Stimulated activated CD4-positive, alpha-beta T cell treated with anti-CD3 and anti-CD28 coated beads, Interleukin-1b, Interleukin-23, amount 100 ng/mL, for 1 hour (primary cell): ENCODE data around the gene GPR17.

Experiments used
- DNase-seq, 2 donors: peaks; one replicate each; pipeline ENCODE4 v3.0.0-alpha.2; 2020; ENCODE audit warnings: low read depth in 2 of 2

The GPR17 gene

DNA sequence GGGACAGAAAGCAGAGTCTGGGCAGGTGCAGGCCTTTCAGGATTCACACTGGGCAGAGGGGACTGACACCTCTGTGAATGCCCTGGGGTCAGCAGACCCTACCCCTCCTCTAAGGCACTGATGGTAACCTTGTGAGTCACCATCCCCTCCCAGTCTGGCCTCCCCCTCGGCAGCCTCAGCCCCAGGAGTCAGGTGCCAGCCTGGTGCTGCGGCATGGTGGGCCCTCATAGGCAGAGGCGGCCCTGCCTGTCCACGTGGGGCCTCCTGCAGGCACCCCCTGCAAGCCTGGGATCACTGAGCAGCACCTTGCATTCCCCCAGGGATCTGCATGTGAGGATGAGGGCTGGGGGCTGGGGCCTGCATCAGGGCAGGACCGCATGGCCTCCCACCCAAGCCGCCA lies 4.8 kb upstream of the GPR17 start:
- DNase-seq: no peak

DNA sequence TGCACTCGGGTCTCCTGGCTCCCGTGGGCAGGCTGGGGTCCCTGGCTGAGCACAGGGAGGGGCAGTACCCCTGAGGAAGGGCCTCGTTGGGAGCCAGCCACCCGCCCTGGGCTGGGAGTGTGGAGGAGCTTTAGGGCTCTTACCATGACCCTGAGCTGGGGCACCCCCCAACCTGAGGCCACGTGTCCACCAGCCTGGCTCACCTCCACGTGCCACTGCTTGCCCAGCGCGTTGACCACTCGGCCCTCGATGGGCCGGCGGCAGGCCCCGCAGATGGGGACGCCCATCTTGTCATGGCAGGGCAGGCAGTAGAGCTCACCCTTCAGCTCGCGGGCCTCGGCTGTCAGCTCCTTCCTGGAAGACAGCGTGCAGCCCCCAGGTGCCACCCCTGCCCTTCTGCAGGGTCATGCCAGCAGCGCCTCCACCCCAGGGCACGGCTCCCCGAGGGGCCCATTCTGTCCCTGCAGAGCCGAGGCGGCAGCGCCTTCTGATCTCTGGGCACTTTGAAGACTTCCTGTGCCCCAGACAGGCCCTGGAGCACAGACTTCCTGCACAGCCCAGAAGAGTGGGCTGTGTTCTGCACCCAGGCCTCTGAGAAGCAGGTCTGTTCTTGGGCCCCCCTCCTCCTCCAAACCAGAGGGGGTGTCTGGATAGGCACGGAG lies 4.0 kb upstream of the GPR17 start:
- peak in 1 of 2 donors; percentile 14 for DNase-seq

DNA sequence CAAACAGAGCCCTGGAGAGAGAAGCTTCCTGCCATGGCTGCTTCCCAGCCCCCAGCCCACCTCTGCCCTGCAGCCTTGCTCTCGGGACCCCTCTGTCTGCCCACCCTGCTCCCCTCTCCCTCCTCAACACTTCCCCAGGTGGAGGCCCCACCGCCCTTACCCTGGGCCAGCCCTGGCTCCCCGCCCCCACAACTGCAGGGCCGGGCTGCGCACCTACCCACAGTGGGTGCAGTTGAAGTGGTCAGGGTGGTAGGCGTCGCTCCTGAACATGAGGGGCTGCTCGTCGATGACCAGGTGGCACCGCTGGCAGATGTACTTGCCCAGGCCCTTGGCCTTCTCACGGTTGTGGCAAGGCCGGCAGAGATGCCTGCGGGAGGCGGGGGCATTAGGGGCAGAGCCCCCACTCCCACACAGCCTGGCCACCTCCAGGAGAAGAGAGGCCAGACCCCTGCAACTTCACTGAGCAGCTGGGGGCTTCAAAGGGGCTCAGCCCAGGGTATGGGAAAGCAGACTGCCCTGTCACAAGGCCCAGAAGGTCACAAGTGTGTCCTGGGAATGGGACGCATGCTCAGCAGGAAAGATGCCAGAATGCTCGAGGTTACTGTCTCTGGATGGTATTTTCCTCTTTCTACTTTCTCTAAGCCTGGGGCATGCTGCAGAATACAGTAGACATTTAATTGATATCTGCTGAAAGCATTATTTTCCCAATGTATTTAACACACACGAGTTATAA lies 3.1 kb upstream of the GPR17 start:
- no peak for DNase-seq

DNA sequence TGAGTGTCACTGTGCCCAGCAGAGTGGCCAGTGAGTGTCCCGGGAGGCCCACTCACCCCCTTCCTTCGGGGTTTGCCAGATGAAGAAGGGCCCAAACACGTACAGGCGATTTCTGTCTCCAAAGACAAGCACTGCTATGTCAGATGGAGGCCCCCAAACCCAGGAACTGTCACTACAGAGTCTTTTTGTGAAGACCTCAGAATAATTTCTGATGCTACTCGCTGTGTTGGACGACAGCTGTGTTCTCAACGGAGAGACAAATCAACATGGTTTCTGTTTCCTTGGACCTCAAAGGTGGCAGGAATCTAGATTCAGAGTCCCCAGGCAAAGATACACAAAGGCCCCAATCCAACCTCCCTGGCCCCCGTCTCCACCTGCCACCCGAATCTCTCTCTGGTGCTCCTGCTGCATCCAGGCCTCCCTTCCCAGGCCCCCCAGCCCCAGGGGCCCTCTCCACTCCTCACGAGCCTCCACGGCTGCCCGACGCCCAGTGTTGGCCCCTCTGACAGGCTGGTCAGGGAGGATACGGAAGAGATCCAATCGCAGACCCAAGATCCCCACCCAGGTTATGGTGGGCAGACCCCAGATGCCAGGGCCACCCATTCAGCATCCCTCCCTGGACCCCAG lies 2.4 kb upstream of the GPR17 start:
- no peak for DNase-seq

DNA sequence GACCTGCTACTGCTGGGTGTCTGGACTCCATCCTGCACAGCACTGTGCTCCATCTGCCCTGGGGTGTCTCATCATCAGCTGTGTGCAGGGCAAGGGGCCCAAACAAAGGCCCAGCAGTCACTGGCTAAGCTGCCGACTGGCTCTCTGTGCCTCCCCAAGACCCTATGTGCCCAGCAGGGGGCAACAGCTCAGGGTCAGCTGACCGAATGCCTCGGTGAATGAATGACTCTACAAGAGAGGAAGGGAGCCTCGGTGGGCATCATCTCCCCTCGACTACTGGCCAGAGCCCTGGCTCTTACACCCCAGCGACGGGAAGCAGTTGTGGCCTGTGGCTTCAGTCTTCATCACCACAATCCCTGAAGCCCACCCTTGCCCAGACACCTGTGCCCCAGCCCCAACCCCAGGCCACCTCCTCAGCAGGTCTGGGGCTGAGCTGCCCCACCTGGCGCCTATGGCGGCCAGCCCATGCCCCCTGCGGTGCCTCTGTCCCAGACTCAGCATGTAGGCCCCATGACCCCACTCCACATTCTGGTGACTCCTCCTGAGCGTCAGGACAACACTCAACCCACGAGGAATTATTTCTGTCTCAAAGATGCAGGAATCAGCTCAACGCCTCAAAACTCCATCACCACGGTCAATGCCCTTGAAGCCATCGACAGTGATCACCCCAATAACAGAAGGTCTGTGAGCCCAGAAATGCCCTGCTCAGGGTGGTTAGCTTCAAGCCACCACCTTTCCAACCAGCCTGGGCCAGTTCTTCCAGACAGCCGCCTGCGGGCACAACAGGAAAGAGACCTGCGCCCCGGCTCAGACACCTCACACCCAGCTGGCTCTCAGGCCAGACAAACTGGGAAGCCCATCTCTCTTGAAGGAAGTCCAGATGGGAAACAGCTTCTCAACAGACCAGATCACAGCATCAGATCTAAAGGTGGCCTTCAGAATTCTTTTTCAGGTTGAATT lies 1.6 kb upstream of the GPR17 start:
- no peak for DNase-seq

DNA sequence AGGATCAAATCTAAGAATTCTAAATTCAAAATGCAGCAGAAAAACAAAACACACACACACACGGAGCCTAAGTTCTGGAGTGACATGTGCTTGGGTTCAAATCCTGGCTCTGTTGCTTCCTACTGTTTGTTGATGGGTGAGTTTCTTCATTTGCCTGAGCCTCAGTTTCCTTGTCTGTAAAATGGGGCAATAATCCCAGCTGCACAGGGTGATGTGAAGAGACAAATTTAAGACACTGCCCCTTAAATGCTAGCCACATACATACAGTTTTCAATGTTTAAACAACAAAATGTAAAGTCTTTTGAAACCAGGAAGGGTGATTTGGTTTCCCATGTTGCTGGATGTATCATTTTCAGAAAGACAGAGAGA lies 943 bp upstream of the GPR17 start:
- no peak for DNase-seq

DNA sequence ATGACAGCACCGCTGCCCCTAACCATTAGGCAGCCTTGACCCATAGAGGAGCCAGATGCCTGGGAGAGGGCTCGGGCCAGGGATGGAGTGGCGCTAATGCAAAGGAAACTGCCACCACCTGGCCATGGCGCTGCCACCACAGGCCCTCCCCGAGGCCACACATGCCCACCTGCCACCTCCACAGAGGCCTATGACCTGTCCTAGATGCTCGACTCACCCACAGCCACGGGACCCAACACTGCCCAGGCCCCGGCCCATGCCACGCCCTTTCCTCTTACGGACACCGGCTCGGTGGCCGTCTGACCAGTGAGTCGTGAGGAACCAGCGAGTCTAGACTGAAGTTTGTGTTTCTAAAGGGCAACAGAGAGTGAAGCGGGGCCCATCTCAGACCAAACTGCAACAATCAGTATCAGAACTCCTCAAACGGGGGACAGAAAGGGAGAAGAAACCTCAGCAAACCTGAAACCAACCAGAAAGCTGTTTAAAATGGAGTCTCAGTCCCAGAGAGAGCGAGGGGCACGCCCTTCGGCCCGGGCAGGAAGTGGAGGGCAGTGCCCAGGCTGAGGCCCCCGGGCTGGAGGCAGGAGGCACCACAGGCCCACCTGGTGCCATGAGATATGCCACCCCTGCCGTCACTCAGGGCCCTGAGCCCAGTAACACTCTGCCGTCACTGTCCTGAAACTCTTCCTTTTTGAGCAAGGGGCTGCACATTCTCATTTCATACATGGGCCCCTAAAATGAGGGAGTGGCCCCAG lies 711 bp downstream of the GPR17 start:
- DNase-seq: no peak

DNA sequence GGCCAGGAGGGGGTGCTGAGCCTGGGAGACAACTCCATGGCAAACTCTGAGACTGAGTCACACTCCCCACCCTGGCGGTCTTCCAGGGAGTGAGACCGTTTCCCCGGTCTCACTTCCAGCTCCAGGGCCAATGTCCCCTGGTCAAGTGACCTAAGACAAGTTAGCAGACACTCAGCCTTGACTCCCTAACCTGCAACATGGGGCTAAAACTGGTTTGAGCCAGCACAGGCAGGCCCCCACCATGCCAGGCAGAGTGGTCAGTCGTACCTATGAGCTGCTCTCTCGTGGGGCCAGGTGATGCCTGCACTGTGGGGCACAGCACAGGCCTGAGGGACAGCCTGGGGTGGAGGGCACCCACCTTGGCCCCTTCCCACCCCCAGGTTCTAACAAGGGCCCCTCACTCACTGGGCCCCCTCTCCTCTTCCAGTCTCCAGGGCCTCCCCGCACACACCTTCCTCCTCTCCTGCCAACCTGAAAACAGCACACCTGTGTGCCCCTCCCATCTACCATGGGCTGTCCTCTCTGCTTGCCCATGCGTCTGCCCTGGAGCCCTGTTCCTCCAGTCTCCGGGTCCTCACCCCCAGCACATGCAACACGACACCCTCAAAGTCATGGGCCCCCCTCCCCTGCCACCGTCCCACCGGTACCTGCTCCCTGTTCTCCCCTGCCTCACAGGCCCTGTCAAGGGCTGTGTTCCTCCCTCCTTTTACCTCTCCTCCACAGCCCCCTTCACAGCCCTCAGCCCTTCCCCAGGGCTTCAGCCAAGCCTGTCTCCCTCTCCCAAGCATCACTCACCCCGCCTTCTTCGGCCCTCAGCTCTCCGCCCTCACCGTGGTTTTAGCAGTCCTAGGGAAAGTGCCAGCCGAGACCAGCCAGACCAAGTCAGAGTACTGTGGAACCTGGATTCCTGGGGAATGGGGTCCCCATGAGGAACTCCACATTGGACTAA lies 1.6 kb downstream of the GPR17 start:
- no peak for DNase-seq

DNA sequence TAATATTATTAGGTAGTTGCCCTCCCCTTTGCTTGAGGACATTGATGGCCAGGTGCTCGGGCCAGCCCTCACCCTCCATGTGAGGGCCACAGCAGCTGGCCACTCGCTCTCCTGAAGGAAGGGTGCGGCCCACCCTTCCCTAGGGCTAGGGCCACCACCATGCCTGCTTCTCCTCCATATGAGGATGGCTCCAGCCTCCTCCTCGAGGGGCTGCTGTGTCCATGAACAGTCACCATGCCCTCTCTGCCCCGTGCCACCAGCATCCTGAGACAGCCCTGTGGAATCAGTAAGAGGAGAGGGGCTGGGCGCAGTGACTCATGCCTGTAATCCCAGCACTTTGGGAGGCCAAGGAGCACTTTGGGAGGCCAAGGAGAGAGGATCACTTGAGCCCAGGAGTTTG lies 2.4 kb downstream of the GPR17 start:
- no peak for DNase-seq

DNA sequence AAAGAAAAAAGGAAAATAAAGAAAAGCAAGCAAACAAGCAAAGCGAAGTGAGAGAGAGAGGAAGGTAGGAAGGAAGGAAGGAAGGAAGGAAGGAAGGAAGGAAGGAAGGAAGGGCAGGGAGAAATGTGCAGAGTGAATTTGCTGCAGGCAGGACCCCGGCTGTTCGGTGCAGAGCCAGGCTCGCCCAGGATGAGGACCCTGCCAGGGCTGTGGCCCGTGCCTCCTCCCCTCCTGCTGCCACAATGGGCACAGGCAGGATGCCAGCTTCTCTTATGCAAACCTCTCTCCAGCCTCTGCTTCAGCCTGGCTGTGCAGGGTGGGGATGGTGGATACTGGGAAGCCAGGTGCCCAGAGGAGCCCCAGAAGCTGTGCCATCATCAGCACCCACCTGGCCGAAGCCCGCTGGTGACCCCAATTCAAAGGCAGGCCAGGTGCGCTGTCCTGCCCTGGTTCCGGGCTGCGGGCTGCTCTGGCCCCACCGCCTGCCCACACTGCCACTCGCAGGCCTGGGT lies 3.2 kb downstream of the GPR17 start:
- no peak for DNase-seq

DNA sequence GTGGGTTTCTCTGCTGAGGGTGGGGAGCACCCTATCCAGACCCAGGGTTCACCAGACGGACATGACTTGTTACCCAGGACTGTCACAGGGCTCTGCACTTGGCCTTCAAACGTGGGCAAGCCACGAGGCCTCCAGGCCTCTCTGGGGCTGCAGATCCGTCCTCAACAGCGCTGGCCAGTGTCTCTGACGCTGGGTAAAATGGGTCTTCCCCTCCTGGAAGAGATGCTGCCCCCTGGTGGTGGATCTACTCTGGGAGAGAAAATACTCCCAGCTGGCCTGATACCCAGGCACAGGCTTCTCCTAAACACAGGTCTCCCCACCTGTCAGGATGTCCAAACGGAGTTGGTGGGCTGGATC lies 3.7 kb downstream of the GPR17 start:
- DNase-seq: peak; percentile 71 to 78

DNA sequence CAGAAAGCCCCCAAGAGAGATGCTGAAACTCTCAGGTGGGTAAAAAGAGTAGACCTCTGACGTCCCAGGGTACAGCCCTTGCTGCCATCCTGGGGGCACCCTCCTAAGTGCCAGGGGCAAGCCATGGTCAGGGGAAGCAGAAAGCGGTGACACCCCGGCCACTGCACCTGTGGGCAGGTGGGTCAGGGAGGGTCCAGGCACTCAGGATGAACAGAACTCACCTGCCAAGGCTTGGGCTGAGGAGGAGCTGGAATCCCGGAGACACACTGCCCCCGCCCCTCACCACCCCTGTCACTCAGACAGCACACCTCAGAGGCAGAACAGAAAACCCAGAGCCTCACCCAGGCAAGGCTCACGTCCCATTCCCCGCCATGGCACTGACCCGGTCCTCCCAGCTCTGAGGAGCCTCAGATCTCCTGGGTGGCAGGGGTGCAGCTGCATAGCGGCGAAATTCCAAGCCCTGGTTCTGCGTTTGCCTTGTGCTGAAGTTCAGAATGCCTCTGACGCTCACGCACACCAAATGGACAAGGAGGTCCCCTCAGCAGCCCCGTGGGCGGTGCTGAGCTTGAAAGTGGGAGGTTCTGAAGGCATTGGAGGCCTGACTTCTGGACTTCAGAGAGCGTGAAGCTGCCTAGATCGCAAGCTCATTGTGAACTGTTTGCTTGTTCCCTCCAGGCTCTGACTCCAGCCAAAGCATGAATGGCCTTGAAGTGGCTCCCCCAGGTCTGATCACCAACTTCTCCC lies 4.3 kb downstream of the GPR17 start:
- no peak for DNase-seq

DNA sequence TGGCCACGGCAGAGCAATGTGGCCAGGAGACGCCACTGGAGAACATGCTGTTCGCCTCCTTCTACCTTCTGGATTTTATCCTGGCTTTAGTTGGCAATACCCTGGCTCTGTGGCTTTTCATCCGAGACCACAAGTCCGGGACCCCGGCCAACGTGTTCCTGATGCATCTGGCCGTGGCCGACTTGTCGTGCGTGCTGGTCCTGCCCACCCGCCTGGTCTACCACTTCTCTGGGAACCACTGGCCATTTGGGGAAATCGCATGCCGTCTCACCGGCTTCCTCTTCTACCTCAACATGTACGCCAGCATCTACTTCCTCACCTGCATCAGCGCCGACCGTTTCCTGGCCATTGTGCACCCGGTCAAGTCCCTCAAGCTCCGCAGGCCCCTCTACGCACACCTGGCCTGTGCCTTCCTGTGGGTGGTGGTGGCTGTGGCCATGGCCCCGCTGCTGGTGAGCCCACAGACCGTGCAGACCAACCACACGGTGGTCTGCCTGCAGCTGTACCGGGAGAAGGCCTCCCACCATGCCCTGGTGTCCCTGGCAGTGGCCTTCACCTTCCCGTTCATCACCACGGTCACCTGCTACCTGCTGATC lies 4.9 kb downstream of the GPR17 start:
- no peak for DNase-seq

DNA sequence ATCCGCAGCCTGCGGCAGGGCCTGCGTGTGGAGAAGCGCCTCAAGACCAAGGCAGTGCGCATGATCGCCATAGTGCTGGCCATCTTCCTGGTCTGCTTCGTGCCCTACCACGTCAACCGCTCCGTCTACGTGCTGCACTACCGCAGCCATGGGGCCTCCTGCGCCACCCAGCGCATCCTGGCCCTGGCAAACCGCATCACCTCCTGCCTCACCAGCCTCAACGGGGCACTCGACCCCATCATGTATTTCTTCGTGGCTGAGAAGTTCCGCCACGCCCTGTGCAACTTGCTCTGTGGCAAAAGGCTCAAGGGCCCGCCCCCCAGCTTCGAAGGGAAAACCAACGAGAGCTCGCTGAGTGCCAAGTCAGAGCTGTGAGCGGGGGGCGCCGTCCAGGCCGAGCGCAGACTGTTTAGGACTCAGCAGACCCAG lies 5.4 kb downstream of the GPR17 start:
- no peak for DNase-seq

DNA sequence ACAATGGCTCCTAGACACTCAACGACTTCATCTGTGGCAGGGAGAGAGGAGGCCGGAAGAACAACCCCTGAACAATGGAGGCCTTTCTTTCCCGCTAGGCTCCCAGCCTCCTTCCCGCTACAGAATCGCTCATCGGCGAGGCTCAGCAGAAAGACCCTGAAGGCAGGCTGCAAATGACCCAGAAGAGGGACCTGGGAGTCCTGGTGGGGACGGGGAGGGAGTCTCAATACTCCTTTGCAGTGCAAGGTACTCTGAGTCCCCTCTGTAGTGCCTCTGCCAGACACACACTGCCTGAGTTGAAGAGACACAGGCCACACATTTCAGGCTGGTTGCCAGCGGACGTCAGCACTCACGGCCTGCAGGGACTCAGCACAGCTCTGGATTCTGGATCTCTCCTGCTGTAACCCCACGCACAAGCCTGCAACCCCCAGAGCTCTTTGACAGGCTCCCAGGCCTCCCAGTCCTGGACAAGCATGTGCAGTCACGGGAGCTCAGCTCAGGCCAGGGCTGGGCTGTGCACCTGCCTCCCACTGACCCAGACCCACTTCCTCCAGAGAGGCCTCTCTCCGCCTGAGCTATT lies 6.1 kb downstream of the GPR17 start:
- no peak for DNase-seq

DNA sequence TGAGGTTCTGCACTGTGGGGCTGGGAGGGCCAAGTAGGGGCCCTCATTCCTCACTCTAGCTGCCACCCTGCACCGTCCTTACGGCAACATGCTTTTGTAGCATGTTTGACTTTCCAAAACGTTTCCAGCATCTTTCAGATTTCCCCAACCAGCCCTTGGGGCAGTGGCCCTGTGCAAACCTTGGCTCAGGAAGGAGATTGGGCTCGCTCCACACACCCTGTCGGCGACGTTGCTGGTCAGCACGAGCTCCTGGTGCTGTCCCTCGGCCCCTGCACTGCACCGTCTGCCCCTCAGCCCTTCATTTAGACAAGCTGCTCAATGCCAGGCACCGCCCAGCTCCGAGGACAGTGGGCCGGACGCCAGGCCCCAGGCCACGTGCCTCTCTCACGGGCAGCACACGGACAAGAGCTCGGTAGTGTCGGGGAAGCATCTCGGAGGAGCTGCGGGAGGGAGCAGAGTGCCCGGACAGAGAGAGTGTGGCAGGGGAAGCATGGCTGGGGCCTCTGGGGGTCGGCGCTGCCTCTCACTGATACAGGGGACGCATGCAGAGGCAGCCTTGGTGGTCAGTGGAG lies 6.9 kb downstream of the GPR17 start:
- no peak for DNase-seq

DNA sequence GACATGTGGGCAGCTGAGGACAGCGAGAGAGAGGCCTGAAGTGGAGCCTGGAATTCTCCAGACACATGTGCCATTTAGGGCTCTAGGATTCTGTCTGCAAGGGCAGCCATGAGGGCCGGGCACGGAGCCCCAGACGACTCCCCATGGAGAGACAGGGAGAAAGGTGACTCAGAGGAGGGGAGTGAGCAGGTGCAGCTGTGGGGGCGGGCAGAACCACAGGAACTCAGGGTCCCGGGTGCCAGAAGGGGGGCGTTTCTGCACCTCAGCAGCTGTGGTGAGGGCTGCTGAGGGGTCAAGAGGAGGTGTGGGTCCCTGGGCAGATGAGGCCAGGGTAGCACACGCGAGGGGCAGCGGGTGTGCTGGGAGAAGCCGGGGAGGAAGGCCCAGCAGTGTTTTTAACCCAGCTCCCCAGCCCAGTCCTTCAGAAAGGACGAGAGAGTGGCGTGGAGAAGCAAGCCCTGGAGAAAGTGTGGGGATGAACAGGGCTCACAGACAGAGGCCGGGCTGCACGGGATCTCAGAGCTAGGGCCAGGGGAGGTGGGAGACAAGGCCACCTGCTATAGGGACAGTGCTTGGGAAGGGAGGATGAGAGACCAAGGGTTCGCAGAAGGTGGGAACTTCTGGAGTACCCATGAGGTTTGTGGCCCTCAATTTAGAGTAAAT lies 7.6 kb downstream of the GPR17 start:
- DNase-seq: no peak
